A673 (cell line): ENCODE data around the gene PALD1. TPM values are rescaled to one million over a fixed set of nuclear protein-coding genes. Genes with fewer than 3 reads are reported as not detected.

Experiments
- BruUV-seq: library from RNA; stranded (reverse); fragments of 400-500 nt; replicated peaks from 2 replicates; lab custom pipeline; 2021; lab: Mats Ljungman, UMichigan
- CTCF ChIA-PET: fragments of 300-600 bp; sonication (Branson Sonifier 250); formaldehyde crosslinking; loops from one replicate; lab custom pipeline; 2022; ENCODE audit warnings: antibody characterized with exemption; lab: Charles Lee
- POLR2A ChIA-PET: fragments of 300-600 bp; sonication (Branson Sonifier 250); formaldehyde crosslinking; loops from one replicate; lab custom pipeline; 2022; ENCODE audit warnings: antibody characterized with exemption; ENCODE audit not compliant: low non-redundant PET; lab: Charles Lee
- DNase-seq: peaks from one replicate; pipeline ENCODE4 v3.0.0-alpha.2; 2015; ENCODE audit warnings: low spot score
- H3K27ac ChIP-seq: fragments of 200-600 bp; sonication (generic); 2 replicates; pipeline ENCODE4 v1.5.1; 2016; ENCODE audit warnings: mixed run types, low read depth, mild to moderate bottlenecking, mixed read lengths, antibody characterized with exemption, low read length; ENCODE audit not compliant: poor library complexity, severe bottlenecking
- H3K27me3 ChIP-seq: fragments of 200-600 bp; sonication (generic); replicated peaks from 2 replicates; pipeline ENCODE4 v1.6.1; 2017; ENCODE audit warnings: mixed run types, low read depth, mild to moderate bottlenecking, mixed read lengths, antibody characterized with exemption, low read length; ENCODE audit not compliant: insufficient read depth, poor library complexity
- H3K36me3 ChIP-seq: fragments of 200-600 bp; sonication (generic); 2 replicates; pipeline ENCODE4 v1.6.1; 2016; ENCODE audit warnings: mixed run types, mild to moderate bottlenecking, mixed read lengths, antibody characterized with exemption, low read length; ENCODE audit not compliant: insufficient read depth, poor library complexity, severe bottlenecking
- H3K4me1 ChIP-seq: fragments of 200-600 bp; sonication (generic); 2 replicates; pipeline ENCODE4 v1.6.1; 2017; ENCODE audit warnings: mixed run types, mild to moderate bottlenecking, mixed read lengths, antibody characterized with exemption, low read length; ENCODE audit not compliant: insufficient read depth, poor library complexity, severe bottlenecking
- H3K4me3 ChIP-seq: fragments of 200-600 bp; sonication (generic); 2 replicates; pipeline ENCODE4 v1.5.1; 2016; ENCODE audit warnings: low read depth, mixed run types, mild to moderate bottlenecking, mixed read lengths, low read length; ENCODE audit not compliant: poor library complexity, severe bottlenecking
- H3K9me3 ChIP-seq: fragments of 200-600 bp; sonication (generic); 2 replicates; pipeline ENCODE4 v1.6.1; 2016; ENCODE audit warnings: mixed run types, low read depth, mild to moderate bottlenecking, mixed read lengths, antibody characterized with exemption, low read length; ENCODE audit not compliant: poor library complexity, severe bottlenecking
- CTCF ChIP-seq: fragments of 300-800, 200-600 bp; sonication (generic); conservative IDR thresholded peaks from 2 replicates; pipeline ENCODE4 v1.5.1; 2017; ENCODE audit warnings: low read depth, mild to moderate bottlenecking, antibody characterized with exemption, low read length, moderate library complexity, mixed read lengths
- EZH2 ChIP-seq: fragments of 200-600 bp; sonication (generic); IDR thresholded peaks from 2 replicates; pipeline ENCODE4 v1.6.1; 2017; ENCODE audit warnings: borderline replicate concordance, low read depth, mild to moderate bottlenecking, mixed read lengths, antibody characterized with exemption, low read length; ENCODE audit not compliant: poor library complexity, severe bottlenecking
- intact Hi-C: fragments of 100-400 bp; cut with micrococcal nuclease; formaldehyde crosslinking; loops from one replicate; pipeline ENCODE4 v1.10.0; 2022; ENCODE audit not compliant: unreplicated experiment
- total RNA-seq: library from RNA; stranded (reverse); gene quantifications from 2 replicates; pipeline ENCODE4 v1.2.3, GENCODE V29; 2021

Gene PALD1
- total RNA-seq, 1 experiment from 2014 or later, result 9.0 TPM

DNA sequence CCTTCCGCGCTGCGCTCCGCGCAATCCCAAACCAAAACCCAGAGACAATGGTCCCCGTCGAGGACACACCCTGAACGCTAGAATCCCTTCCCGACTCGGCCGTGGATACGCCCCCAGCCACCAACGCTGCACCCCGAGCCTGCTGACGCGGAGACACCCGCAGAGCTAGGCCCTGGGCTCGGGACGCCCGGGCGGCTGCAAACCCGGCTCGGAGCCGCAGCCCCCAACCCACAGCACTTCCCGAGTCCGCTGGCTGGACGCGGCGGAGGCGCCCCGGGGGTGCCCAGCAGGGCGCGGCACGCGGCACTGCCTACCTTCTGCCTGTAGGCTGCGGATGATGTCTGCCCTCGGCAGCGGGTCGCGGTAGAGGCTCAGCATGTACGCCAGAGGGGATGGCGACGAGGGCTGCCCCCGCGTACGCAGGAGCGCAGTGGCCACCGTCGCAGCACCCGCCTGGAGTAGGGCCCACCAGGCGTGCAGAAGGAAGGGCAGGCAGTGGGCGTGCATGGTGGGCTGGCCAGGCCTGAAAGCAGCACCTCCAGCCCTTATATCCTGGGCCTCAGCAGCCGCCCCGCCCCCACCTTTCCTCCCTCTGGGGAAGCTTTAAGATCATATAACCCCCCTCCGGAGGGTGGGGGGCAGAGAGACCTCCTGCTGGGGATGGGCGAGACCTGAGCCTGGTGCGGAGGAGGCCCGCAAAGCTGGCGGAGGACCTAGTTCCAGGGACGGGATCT is 37.2 kb upstream of the PALD1 start, which contains the start of gene NODAL:
TSS of gene NODAL (minus strand) at position 521 of the 734 bp plus-strand sequence. CDS start at position 507, 14 bp downstream.
- Histone ChIP-seq H3K4me1 (peaks cover 7% of the 10 kb centered on the region), H3K36me3 (no peaks in the 10 kb centered on the region), H3K4me3 (peak within 1 kb of the TSS; percentile 35), H3K27me3 (peaks cover 33% of the 10 kb centered on the region), H3K27ac (no peak within 1 kb of the TSS), H3K9me3 (no peaks in the 10 kb centered on the region)
- intact Hi-C loops, result no loop called here
- POLR2A ChIA-PET, result no interaction called here
- peak; percentile 43 for DNase-seq
- CTCF ChIA-PET, result no interaction called here
- no TSS peak for BruUV-seq
- no peak for TF ChIP-seq EZH2
- TF ChIP-seq CTCF, result no peak

GRCh38 chr10:70441895-70442309 is 36.7 kb upstream of the PALD1 start:
- DNase-seq, result no peak
- peaks cover 7% of the 10 kb centered on the region for H3K4me1 ChIP-seq
- ChIA-PET CTCF (no interaction called here), POLR2A (no interaction called here)
- intact Hi-C loops, result no loop called here
- no peak overlapping the region for H3K4me3 ChIP-seq
- no peaks in the 10 kb centered on the region for H3K36me3 ChIP-seq
- no peaks in the 10 kb centered on the region for H3K9me3 ChIP-seq
- TF ChIP-seq EZH2 (no peak), CTCF (no peak)
- H3K27me3 ChIP-seq, result peaks cover 33% of the 10 kb centered on the region
- no peak overlapping the region for H3K27ac ChIP-seq
- BruUV-seq, result no TSS peak

GRCh38 chr10:70442332-70442988 is 36.1 kb upstream of the PALD1 start:
- no peak for DNase-seq
- BruUV-seq, result no TSS peak
- Histone ChIP-seq H3K9me3 (no peaks in the 10 kb centered on the region), H3K4me1 (peaks cover 7% of the 10 kb centered on the region), H3K36me3 (no peaks in the 10 kb centered on the region), H3K27ac (no peak overlapping the region), H3K27me3 (peaks cover 33% of the 10 kb centered on the region), H3K4me3 (no peak overlapping the region)
- CTCF ChIA-PET, result no interaction called here
- intact Hi-C loops, result no loop called here
- TF ChIP-seq CTCF (no peak), EZH2 (no peak)
- POLR2A ChIA-PET, result no interaction called here
